DND-41 (cell line): ENCODE results near the gene MCOLN3.

Experiments used
- ATAC-seq: fragments of 200-7000 bp; cut with Tn5 transposase; 3 replicates; pipeline ENCODE4 v1.9.1; 2021; ENCODE audit warnings: low read depth; ENCODE audit not compliant: insufficient read depth
- DNase-seq: peaks from one replicate; pipeline ENCODE4 v3.0.0-alpha.2; 2020
- H2AFZ ChIP-seq: 2 replicates; pipeline ENCODE4 v1.6.0; 2012; ENCODE audit warnings: low read depth, low read length
- H3K27ac ChIP-seq: 2 replicates; pipeline ENCODE4 v1.5.1; 2012; ENCODE audit warnings: low read length, inconsistent platforms
- H3K27me3 ChIP-seq: fragments of 200-600 bp; sonication (generic); 2 replicates; pipeline ENCODE4 v1.6.0; 2012; ENCODE audit warnings: low read length, mild to moderate bottlenecking, inconsistent platforms; ENCODE audit not compliant: insufficient read depth, poor library complexity
- H3K36me3 ChIP-seq: 2 replicates; pipeline ENCODE4 v1.5.1; 2012; ENCODE audit warnings: low read length, inconsistent platforms; ENCODE audit not compliant: insufficient read depth
- H3K4me1 ChIP-seq: 2 replicates; pipeline ENCODE4 v1.5.1; 2012; ENCODE audit warnings: mild to moderate bottlenecking, low read length; ENCODE audit not compliant: insufficient read depth
- H3K4me2 ChIP-seq: 2 replicates; pipeline ENCODE4 v1.6.0; 2012; ENCODE audit warnings: mild to moderate bottlenecking, moderate library complexity, low read length, inconsistent platforms; ENCODE audit not compliant: insufficient read depth
- H3K4me3 ChIP-seq, 2 experiments: fragments of 200-600 bp in 1 of 2; shearing (Covaris generic) in 1 of 2; 2 replicates each; pipeline ENCODE4 v1.5.1; 2012 to 2016; ENCODE audit warnings: inconsistent platforms in 2 of 2, low read length in 2 of 2, mild to moderate bottlenecking in 2 of 2, low read depth in 1 of 2, moderate library complexity in 1 of 2
- H3K79me2 ChIP-seq: 2 replicates; pipeline ENCODE4 v1.6.0; 2012; ENCODE audit warnings: low read length, inconsistent platforms; ENCODE audit not compliant: insufficient read depth
- H3K9ac ChIP-seq: 2 replicates; pipeline ENCODE4 v1.6.0; 2012; ENCODE audit warnings: low read depth, mild to moderate bottlenecking, inconsistent platforms, low read length, moderate library complexity
- H3K9me3 ChIP-seq: 2 replicates; pipeline ENCODE4 v1.5.1; 2012; ENCODE audit warnings: low read length, moderate library complexity, mild to moderate bottlenecking, inconsistent platforms; ENCODE audit not compliant: insufficient read depth, severe bottlenecking
- H4K20me1 ChIP-seq: 2 replicates; pipeline ENCODE4 v1.6.0; 2012; ENCODE audit warnings: low read length; ENCODE audit not compliant: insufficient read depth
- CTCF ChIP-seq: IDR thresholded peaks from 2 replicates; pipeline ENCODE4 v1.5.1; 2012; ENCODE audit warnings: borderline replicate concordance, low read length, moderate library complexity, mild to moderate bottlenecking; ENCODE audit not compliant: poor library complexity, severe bottlenecking; ENCODE audit errors: extremely low read depth
- EZH2 ChIP-seq: IDR thresholded peaks from 3 replicates; pipeline ENCODE4 v1.6.1; 2012; ENCODE audit warnings: borderline replicate concordance, low read depth, mild to moderate bottlenecking, moderate library complexity, low read length, inconsistent platforms; ENCODE audit not compliant: severe bottlenecking

Gene MCOLN3

GRCh38 chr1:85068846-85069245, 20.5 kb upstream of the MCOLN3 start:
- TF ChIP-seq CTCF (no peak), EZH2 (no peak)
- DNase-seq (no peak), ATAC-seq (no peak)
- Histone ChIP-seq H3K9ac (no peak overlapping the region), H3K4me2 (no peak overlapping the region), H3K79me2 (no peaks in the 10 kb centered on the region), H2AFZ (no peak overlapping the region), H3K27me3 (no peaks in the 10 kb centered on the region), H3K9me3 (no peaks in the 10 kb centered on the region), H3K4me1 (no peaks in the 10 kb centered on the region), H3K27ac (no peak overlapping the region), H3K4me3 (no peak overlapping the region), H4K20me1 (no peaks in the 10 kb centered on the region), H3K36me3 (no peaks in the 10 kb centered on the region)

DNA sequence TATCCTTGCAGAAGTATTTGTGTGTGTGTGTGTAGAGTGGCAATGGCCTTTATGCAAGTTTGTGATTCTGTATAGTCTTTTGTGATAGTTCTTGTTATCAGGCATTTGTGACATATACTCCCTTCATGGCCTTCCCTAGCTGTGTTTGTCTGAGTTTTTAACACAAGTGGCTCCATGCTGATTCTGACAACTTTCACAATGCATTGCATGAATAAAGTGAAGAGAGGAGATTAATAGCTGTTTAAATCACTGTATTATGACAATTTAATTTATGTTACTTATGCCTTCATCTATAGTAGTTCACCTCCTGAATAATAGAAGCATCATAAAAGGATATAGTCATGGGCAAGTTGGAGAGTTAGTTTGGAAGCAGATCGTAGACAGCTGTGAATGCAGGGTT, 17.2 kb upstream of the MCOLN3 start:
- H3K79me2 ChIP-seq, result no peaks in the 10 kb centered on the region
- H3K4me1 ChIP-seq, result no peaks in the 10 kb centered on the region
- no peak overlapping the region for H2AFZ ChIP-seq
- ATAC-seq (no peak), DNase-seq (no peak)
- no peak overlapping the region for H3K4me2 ChIP-seq
- H4K20me1 ChIP-seq, result no peaks in the 10 kb centered on the region
- H3K9me3 ChIP-seq, result no peaks in the 10 kb centered on the region
- no peak overlapping the region for H3K9ac ChIP-seq
- no peak overlapping the region for H3K4me3 ChIP-seq
- no peak overlapping the region for H3K27ac ChIP-seq
- H3K36me3 ChIP-seq, result no peaks in the 10 kb centered on the region
- TF ChIP-seq CTCF (no peak), EZH2 (no peak)
- no peaks in the 10 kb centered on the region for H3K27me3 ChIP-seq

GRCh38 chr1:85062425-85063026, 14.2 kb upstream of the MCOLN3 start:
- no peaks in the 10 kb centered on the region for H4K20me1 ChIP-seq
- no peak for DNase-seq
- no peak overlapping the region for H2AFZ ChIP-seq
- no peaks in the 10 kb centered on the region for H3K27me3 ChIP-seq
- H3K4me2 ChIP-seq, result no peak overlapping the region
- no peaks in the 10 kb centered on the region for H3K36me3 ChIP-seq
- H3K9ac ChIP-seq, result no peak overlapping the region
- H3K4me3 ChIP-seq, result no peak overlapping the region
- ATAC-seq, result no peak
- no peak overlapping the region for H3K27ac ChIP-seq
- no peaks in the 10 kb centered on the region for H3K79me2 ChIP-seq
- H3K4me1 ChIP-seq, result peaks cover 11% of the 10 kb centered on the region
- TF ChIP-seq CTCF, result no peak
- TF ChIP-seq EZH2, result no peak
- H3K9me3 ChIP-seq, result no peaks in the 10 kb centered on the region
